Stimulated activated naive B cell treated with anti-CD40 and anti-IgM and Interleukin-4, amounts not matched to agents 10 μg/mL and 1 μg/mL and 100 μg/mL, for 72 hours (primary cell): ENCODE data around the gene TUBA4B.

Source experiments
- ATAC-seq, 2 donors: fragments of 150-1000 bp; cut with Tn5 transposase; replicated peaks; 2 replicates each; pipeline ENCODE4 v1.10.0; 2021; ENCODE audit warnings: moderate library complexity in 1 of 2
- DNase-seq: peaks from one replicate; pipeline ENCODE4 v3.0.0; 2021
- H3K27ac Mint-ChIP-seq: one replicate; pipeline ENCODE4 v1.8.0; 2022; ENCODE audit warnings: mild to moderate bottlenecking, mixed read lengths
- H3K27me3 Mint-ChIP-seq, 2 donors: one replicate each; pipeline ENCODE4 v1.8.0; 2022; ENCODE audit warnings: mixed read lengths in 2 of 2
- H3K36me3 Mint-ChIP-seq, 2 donors: one replicate each; pipeline ENCODE4 v1.8.0; 2022; ENCODE audit warnings: mixed read lengths in 2 of 2, mild to moderate bottlenecking in 1 of 2
- H3K4me1 Mint-ChIP-seq, 2 donors: one replicate each; pipeline ENCODE4 v1.8.0; 2022; ENCODE audit warnings: mixed read lengths in 2 of 2, mild to moderate bottlenecking in 1 of 2
- H3K4me3 Mint-ChIP-seq, 2 donors: one replicate each; pipeline ENCODE4 v1.8.0; 2022; ENCODE audit warnings: mild to moderate bottlenecking in 2 of 2, mixed read lengths in 2 of 2, moderate library complexity in 1 of 2
- H3K9me3 Mint-ChIP-seq, 2 donors: one replicate each; pipeline ENCODE4 v1.8.0; 2022; ENCODE audit warnings: mixed read lengths in 2 of 2, mild to moderate bottlenecking in 1 of 2

TUBA4B gene

GRCh38 chr2:219228041-219228910 is 24.8 kb upstream of the TUBA4B start:
- no peak for ATAC-seq
- Mint-ChIP-seq H3K9me3 (no peaks in the 10 kb centered on the region), H3K27me3 (no peaks in the 10 kb centered on the region), H3K27ac (peak overlapping the region; percentile 59), H3K4me3 (peak overlapping the region; percentile 97 to 98), H3K4me1 (peaks cover 16 to 31% of the 10 kb centered on the region in 2 donors), H3K36me3 (peaks cover 39 to 41% of the 10 kb centered on the region in 2 donors)
- no peak for DNase-seq

GRCh38 chr2:219228911-219229304 is 24.1 kb upstream of the TUBA4B start:
- Mint-ChIP-seq H3K9me3 (no peaks in the 10 kb centered on the region), H3K4me1 (peaks cover 16 to 35% of the 10 kb centered on the region in 2 donors), H3K4me3 (peak overlapping the region; percentile 97 to 98), H3K27me3 (no peaks in the 10 kb centered on the region), H3K27ac (peak overlapping the region; percentile 59), H3K36me3 (peaks cover 32 to 41% of the 10 kb centered on the region in 2 donors)
- no peak for ATAC-seq
- peak; percentile 10 for DNase-seq

- Mint-ChIP-seq H3K4me1 (peaks cover 18 to 40% of the 10 kb centered on the region in 2 donors), H3K4me3 (peak within 1 kb of the TSS; percentile 97 to 98), H3K27me3 (no peaks in the 10 kb centered on the region), H3K9me3 (no peaks in the 10 kb centered on the region), H3K27ac (peak within 1 kb of the TSS; percentile 98), H3K36me3 (peaks cover 30 to 41% of the 10 kb centered on the region in 2 donors)
- DNase-seq (peak; percentile 99), ATAC-seq (peak; percentile 97 to 98)
Measured at GRCh38 chr2:219229305-219230058, 23.6 kb upstream of the TUBA4B start, which contains the start of the genes ANKZF1 and ATG9A. Gene ANKZF1 (plus strand): TSS chr2:219229806. CDS start chr2:219230258, 452 bp downstream. Gene ATG9A (minus strand): TSS chr2:219229636. CDS start chr2:219228024, 1,612 bp downstream.

GRCh38 chr2:219230059-219230540 is 22.9 kb upstream of the TUBA4B start:
- Mint-ChIP-seq H3K9me3 (no peaks in the 10 kb centered on the region), H3K4me1 (peaks cover 19 to 40% of the 10 kb centered on the region in 2 donors), H3K4me3 (peak overlapping the region; percentile 97 to 98), H3K27me3 (no peaks in the 10 kb centered on the region), H3K36me3 (peaks cover 29 to 41% of the 10 kb centered on the region in 2 donors), H3K27ac (peak overlapping the region; percentile 98)
- peak; percentile 32 for DNase-seq
- ATAC-seq = peak; percentile 29 to 35

- Mint-ChIP-seq H3K36me3 (peaks cover 37 to 54% of the 10 kb centered on the region in 2 donors), H3K27me3 (no peaks in the 10 kb centered on the region), H3K4me1 (peaks cover 10 to 13% of the 10 kb centered on the region in 2 donors), H3K9me3 (no peaks in the 10 kb centered on the region), H3K27ac (no peak overlapping the region), H3K4me3 (no peak overlapping the region)
- ATAC-seq = no peak
- DNase-seq = no peak
Measured at GRCh38 chr2:219234331-219234730, 18.7 kb upstream of the TUBA4B start.

- Mint-ChIP-seq H3K36me3 (peaks cover 18 to 24% of the 10 kb centered on the region in 2 donors), H3K4me3 (peak overlapping the region; percentile 73 to 78), H3K27ac (peak overlapping the region; percentile 86), H3K27me3 (no peaks in the 10 kb centered on the region), H3K4me1 (peaks cover 24 to 33% of the 10 kb centered on the region in 2 donors), H3K9me3 (no peaks in the 10 kb centered on the region)
- DNase-seq = no peak
- no peak for ATAC-seq
Measured at GRCh38 chr2:219243291-219243761, 9.7 kb upstream of the TUBA4B start.

- no peaks in the 10 kb centered on the region for H3K9me3 Mint-ChIP-seq
- peak overlapping the region; percentile 92 for H3K4me3 Mint-ChIP-seq
- no peaks in the 10 kb centered on the region for H3K27me3 Mint-ChIP-seq
- H3K27ac Mint-ChIP-seq = peak overlapping the region; percentile 96
- no peak for DNase-seq
- no peak for ATAC-seq
- peaks cover 37 to 47% of the 10 kb centered on the region in 2 donors for H3K4me1 Mint-ChIP-seq
- H3K36me3 Mint-ChIP-seq = peaks cover 22 to 34% of the 10 kb centered on the region in 2 donors
Measured at GRCh38 chr2:219244789-219245147, 8.3 kb upstream of the TUBA4B start.

GRCh38 chr2:219245148-219245898 is 7.7 kb upstream of the TUBA4B start, which contains the start of the genes GLB1L and STK16:
Gene GLB1L (minus strand): TSS chr2:219245444. CDS start chr2:219243573, 1,871 bp downstream.
Gene STK16 (plus strand): TSS chr2:219245479. CDS start chr2:219246000, 521 bp downstream.
- Mint-ChIP-seq H3K27me3 (no peaks in the 10 kb centered on the region), H3K4me1 (peaks cover 42 to 53% of the 10 kb centered on the region in 2 donors)
- peak; percentile 89 for DNase-seq

GRCh38 chr2:219245899-219246230 is 7.2 kb upstream of the TUBA4B start:
- Mint-ChIP-seq H3K27me3 (no peaks in the 10 kb centered on the region), H3K36me3 (peaks cover 29 to 43% of the 10 kb centered on the region in 2 donors), H3K4me1 (peaks cover 47 to 58% of the 10 kb centered on the region in 2 donors), H3K9me3 (no peaks in the 10 kb centered on the region), H3K27ac (peak overlapping the region; percentile 96), H3K4me3 (peak overlapping the region; percentile 92)
- no peak for DNase-seq
- ATAC-seq = no peak

More at GRCh38 chr2:219245148-219245898, 7.7 kb upstream of the TUBA4B start, which contains the start of the genes GLB1L and STK16:
- peak within 1 kb of the TSS; percentile 96 for H3K27ac Mint-ChIP-seq
- H3K9me3 Mint-ChIP-seq = no peaks in the 10 kb centered on the region
- ATAC-seq = peak; percentile 77
- peaks cover 24 to 37% of the 10 kb centered on the region in 2 donors for H3K36me3 Mint-ChIP-seq
- H3K4me3 Mint-ChIP-seq = peak within 1 kb of the TSS; percentile 92

- Mint-ChIP-seq H3K27ac (peak overlapping the region; percentile 91), H3K4me1 (peaks cover 53 to 65% of the 10 kb centered on the region in 2 donors), H3K27me3 (no peaks in the 10 kb centered on the region), H3K36me3 (peaks cover 31 to 45% of the 10 kb centered on the region in 2 donors), H3K9me3 (no peaks in the 10 kb centered on the region), H3K4me3 (peak overlapping the region; percentile 50 to 60)
- DNase-seq (no peak), ATAC-seq (no peak)
Measured at GRCh38 chr2:219246559-219246958, 6.5 kb upstream of the TUBA4B start.

- Mint-ChIP-seq H3K9me3 (no peaks in the 10 kb centered on the region), H3K4me1 (peaks cover 65 to 74% of the 10 kb centered on the region in 2 donors), H3K36me3 (peaks cover 40 to 56% of the 10 kb centered on the region in 2 donors), H3K4me3 (peak overlapping the region; percentile 64 to 70), H3K27ac (peak overlapping the region; percentile 91), H3K27me3 (no peaks in the 10 kb centered on the region)
- DNase-seq (peak; percentile 50), ATAC-seq (peak; percentile 66 to 72)
Measured at GRCh38 chr2:219247678-219248642, 5.1 kb upstream of the TUBA4B start.

GRCh38 chr2:219248845-219249202 is 4.2 kb upstream of the TUBA4B start:
- Mint-ChIP-seq H3K36me3 (peaks cover 43 to 56% of the 10 kb centered on the region in 2 donors), H3K4me3 (peak overlapping the region; percentile 65 to 79), H3K9me3 (no peaks in the 10 kb centered on the region)

More at GRCh38 chr2:219248845-219249202, 4.2 kb upstream of the TUBA4B start:
- H3K27me3 Mint-ChIP-seq = no peaks in the 10 kb centered on the region
- H3K27ac Mint-ChIP-seq = peak overlapping the region; percentile 94
- ATAC-seq = no peak
- no peak for DNase-seq
- H3K4me1 Mint-ChIP-seq = peaks cover 61 to 75% of the 10 kb centered on the region in 2 donors
